Osteocyte (in vitro differentiated cells): ENCODE results near the gene KRTAP3-1. TPM values are rescaled to one million over a fixed set of nuclear protein-coding genes. Genes with fewer than 3 reads are reported as not detected.
"Not testable (repeated sequence)": the region's sequence is repeated elsewhere in the genome, so short reads cannot be mapped to it uniquely, and the experiment has no call there.

Experiments
- DNase-seq: peaks from one replicate; pipeline ENCODE4 v3.0.0; 2021; ENCODE audit warnings: mixed read lengths; ENCODE audit not compliant: unreplicated experiment; ENCODE audit errors: extremely low spot score
- H3K27ac Mint-ChIP-seq: one replicate; pipeline ENCODE4 v1.8.0; 2021; ENCODE audit warnings: mild to moderate bottlenecking, mixed read lengths; ENCODE audit not compliant: unreplicated experiment
- H3K27me3 Mint-ChIP-seq: one replicate; pipeline ENCODE4 v1.8.0; 2021; ENCODE audit warnings: mixed read lengths; ENCODE audit not compliant: unreplicated experiment
- H3K36me3 Mint-ChIP-seq: one replicate; pipeline ENCODE4 v1.8.0; 2021; ENCODE audit warnings: mixed read lengths; ENCODE audit not compliant: unreplicated experiment
- H3K4me1 Mint-ChIP-seq: one replicate; pipeline ENCODE4 v1.8.0; 2021; ENCODE audit warnings: mixed read lengths; ENCODE audit not compliant: unreplicated experiment
- H3K4me3 Mint-ChIP-seq: one replicate; pipeline ENCODE4 v1.8.0; 2021; ENCODE audit warnings: mild to moderate bottlenecking, moderate library complexity, mixed read lengths; ENCODE audit not compliant: unreplicated experiment
- H3K9me3 Mint-ChIP-seq: one replicate; pipeline ENCODE4 v1.8.0; 2021; ENCODE audit warnings: mixed read lengths; ENCODE audit not compliant: unreplicated experiment
- long read RNA-seq: library from polyadenylated mRNA; unstranded; transcript quantifications from one replicate; pipeline ENCODE4 v2.0.0, GENCODE V29; 2021
- total RNA-seq: library from RNA; stranded (reverse); gene quantifications from 2 replicates; pipeline ENCODE4 v1.2.1, GENCODE V29; 2021
- TF ChIP-seq, protein P1 (sequence below): fragments of 200-600 bp; sonication (generic); IDR thresholded peaks from 2 replicates; pipeline ENCODE4 v1.5.0; 2021; ENCODE audit warnings: antibody characterized with exemption, mild to moderate bottlenecking, moderate library complexity

Gene KRTAP3-1
- total RNA-seq = not detected in 2 replicates
- long read RNA-seq = 0 reads

DNA sequence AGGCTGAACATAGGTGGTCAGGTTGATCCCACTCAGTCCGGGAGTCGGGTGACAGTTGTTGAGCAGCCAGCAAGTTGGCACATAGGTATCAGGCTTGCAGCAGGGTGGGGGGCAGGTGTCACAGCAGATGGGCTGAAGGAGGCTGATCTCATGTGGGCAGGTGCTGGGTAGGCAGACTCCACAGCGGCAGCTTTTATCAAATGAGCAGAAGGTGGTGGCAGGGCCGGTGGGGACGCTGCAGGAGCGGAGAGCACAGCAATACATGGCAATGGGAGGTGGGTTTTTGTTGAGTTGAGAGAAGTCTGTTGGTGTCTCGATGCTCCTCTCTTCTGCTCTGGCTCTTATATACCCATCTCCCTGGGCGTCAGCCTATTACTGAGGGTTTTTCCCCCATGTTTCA is at the start of gene KRTAP3-1:
TSS of gene KRTAP3-1 (minus strand) at position 318 of the 400 bp plus-strand sequence. CDS start at position 264, 54 bp downstream.
- H3K27ac Mint-ChIP-seq = no peak within 1 kb of the TSS
- H3K36me3 Mint-ChIP-seq = no peaks in the 10 kb centered on the region
- H3K4me1 Mint-ChIP-seq = peaks cover 4% of the 10 kb centered on the region
- H3K4me3 Mint-ChIP-seq = no peak within 1 kb of the TSS
- H3K9me3 Mint-ChIP-seq = no peaks in the 10 kb centered on the region
- no peaks in the 10 kb centered on the region for H3K27me3 Mint-ChIP-seq
- no peak for DNase-seq
- TF ChIP-seq, protein P1, sequence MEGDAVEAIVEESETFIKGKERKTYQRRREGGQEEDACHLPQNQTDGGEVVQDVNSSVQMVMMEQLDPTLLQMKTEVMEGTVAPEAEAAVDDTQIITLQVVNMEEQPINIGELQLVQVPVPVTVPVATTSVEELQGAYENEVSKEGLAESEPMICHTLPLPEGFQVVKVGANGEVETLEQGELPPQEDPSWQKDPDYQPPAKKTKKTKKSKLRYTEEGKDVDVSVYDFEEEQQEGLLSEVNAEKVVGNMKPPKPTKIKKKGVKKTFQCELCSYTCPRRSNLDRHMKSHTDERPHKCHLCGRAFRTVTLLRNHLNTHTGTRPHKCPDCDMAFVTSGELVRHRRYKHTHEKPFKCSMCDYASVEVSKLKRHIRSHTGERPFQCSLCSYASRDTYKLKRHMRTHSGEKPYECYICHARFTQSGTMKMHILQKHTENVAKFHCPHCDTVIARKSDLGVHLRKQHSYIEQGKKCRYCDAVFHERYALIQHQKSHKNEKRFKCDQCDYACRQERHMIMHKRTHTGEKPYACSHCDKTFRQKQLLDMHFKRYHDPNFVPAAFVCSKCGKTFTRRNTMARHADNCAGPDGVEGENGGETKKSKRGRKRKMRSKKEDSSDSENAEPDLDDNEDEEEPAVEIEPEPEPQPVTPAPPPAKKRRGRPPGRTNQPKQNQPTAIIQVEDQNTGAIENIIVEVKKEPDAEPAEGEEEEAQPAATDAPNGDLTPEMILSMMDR = no peak

DNA sequence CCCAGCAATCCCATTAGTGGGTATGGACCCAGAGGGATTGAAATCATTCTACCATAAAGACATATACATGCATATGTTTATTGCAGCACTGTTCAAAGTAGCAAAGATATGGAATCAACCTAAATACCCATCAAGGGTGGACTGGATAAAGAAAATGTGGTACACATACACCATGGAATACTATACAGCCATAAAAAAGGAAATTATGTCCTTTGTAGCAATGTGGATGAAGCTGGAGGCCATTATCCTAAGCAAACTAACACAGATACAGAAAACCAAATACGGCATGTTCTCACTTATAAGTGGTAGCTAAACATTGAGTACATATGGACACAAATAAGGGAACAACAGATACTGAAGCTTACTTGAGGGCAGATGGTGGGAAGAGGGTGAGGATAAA is 48.6 kb upstream of the KRTAP3-1 start:
- no peak for DNase-seq
- TF ChIP-seq, protein P1 = no peak
- no peaks in the 10 kb centered on the region for H3K27me3 Mint-ChIP-seq
- H3K4me3 Mint-ChIP-seq = no peak overlapping the region
- H3K27ac Mint-ChIP-seq = no peak overlapping the region
- H3K4me1 Mint-ChIP-seq = peaks cover 36% of the 10 kb centered on the region
- H3K36me3 Mint-ChIP-seq = peaks cover 4% of the 10 kb centered on the region
- H3K9me3 Mint-ChIP-seq = peaks cover 10% of the 10 kb centered on the region

DNA sequence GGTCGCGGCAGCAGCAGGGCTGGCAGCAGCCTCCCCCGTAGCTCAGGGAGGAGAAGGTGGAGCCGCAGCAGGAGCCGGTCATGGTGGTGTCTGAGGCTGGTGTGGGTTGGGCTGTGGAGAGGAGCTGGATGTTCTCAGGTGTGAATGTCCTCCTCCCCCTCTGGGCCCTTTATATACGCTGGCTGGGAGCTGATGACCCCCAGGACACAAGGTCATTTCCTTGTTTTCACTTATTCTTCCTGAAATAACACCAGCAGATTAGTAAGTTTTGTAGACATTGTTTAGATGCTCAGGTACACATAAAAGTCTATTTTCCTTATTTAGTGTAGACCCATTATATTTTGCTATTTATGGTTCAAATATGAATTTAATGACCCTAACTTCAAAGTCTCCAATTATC is 46.2 kb upstream of the KRTAP3-1 start, which contains the start of gene KRTAP2-2:
TSS of gene KRTAP2-2 (minus strand) at position 101 of the 400 bp plus-strand sequence. CDS start at position 82, 19 bp downstream.
- Mint-ChIP-seq H3K4me1 (peaks cover 15% of the 10 kb centered on the region), H3K9me3 (peaks cover 10% of the 10 kb centered on the region)
- not testable (repeated sequence) for H3K27me3 Mint-ChIP-seq, H3K4me3 Mint-ChIP-seq, DNase-seq, H3K27ac Mint-ChIP-seq, H3K36me3 Mint-ChIP-seq

DNA sequence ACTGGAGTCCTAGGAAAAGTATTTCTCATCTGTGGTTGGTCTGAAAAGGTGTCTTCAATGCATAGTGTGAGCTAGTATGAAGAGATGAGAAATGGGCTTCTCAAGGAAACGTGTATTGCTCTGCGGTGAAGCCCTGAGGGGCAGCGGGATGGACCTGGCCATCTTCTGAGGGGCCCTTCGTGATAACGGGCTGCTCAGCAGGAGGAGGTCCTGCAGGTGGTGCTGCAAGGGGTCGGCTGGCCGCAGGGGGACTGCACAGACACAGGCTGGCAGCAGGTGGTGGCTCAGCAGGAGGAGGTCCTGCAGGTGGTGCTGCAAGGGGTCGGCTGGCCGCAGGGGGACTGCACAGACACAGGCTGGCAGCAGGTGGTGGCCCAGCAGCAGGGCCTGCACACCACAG is 45.6 kb upstream of the KRTAP3-1 start:
- H3K36me3 Mint-ChIP-seq, H3K4me3 Mint-ChIP-seq, H3K27me3 Mint-ChIP-seq, H3K27ac Mint-ChIP-seq, DNase-seq: not testable (repeated sequence)
- Mint-ChIP-seq H3K9me3 (peaks cover 10% of the 10 kb centered on the region), H3K4me1 (peaks cover 14% of the 10 kb centered on the region)

DNA sequence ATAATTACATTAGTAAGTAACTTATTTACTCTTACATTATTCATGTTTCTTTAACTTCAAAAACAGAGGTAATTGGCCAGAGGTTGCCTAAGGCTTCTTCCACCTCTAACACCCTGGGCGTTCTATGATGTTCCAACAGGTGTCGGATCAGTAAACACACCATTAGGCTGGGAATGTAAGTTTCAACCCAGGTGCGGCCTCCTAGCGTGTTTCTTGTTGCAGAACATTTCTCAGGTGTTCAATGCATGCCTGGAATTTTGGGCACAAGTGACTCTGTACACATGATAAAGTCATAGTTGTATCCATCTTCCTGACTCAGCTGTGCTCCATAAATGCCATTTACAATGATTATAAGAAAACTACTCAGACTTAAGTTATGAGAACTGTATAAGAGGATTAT is 45.1 kb upstream of the KRTAP3-1 start:
- no peak overlapping the region for H3K4me3 Mint-ChIP-seq
- no peak overlapping the region for H3K27ac Mint-ChIP-seq
- H3K27me3 Mint-ChIP-seq = no peaks in the 10 kb centered on the region
- no peak for DNase-seq
- TF ChIP-seq, protein P1 = no peak
- peaks cover 11% of the 10 kb centered on the region for H3K4me1 Mint-ChIP-seq
- peaks cover 4% of the 10 kb centered on the region for H3K36me3 Mint-ChIP-seq
- H3K9me3 Mint-ChIP-seq = peaks cover 10% of the 10 kb centered on the region

DNA sequence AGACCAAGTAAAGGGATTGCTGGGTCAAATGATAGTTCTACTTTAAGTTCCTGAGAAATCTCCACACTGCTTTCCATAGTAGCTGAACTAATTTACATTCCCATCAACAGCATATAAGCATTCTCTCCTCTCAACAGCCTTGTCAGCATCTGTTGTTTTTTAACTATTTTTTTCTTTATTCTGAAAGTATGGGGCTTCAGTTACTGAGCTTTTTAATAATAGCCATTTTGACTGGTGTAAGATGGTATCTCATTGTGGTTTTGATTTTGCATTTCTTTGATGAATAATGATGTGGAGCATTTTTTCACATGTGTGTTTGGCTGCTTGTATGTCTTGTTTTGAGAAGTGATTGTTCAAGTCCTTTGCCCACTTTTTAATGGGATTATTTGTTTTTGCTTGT is 43.6 kb upstream of the KRTAP3-1 start:
- Mint-ChIP-seq H3K27me3 (no peaks in the 10 kb centered on the region), H3K36me3 (peaks cover 4% of the 10 kb centered on the region), H3K27ac (no peak overlapping the region), H3K4me3 (no peak overlapping the region), H3K4me1 (peaks cover 23% of the 10 kb centered on the region), H3K9me3 (peaks cover 10% of the 10 kb centered on the region)
- DNase-seq = no peak
- TF ChIP-seq, protein P1 = no peak
